Mesodermal cell (in vitro differentiated cells): ENCODE measurements around the gene ZBTB16.

Experiments used
- H3K27ac ChIP-seq: 2 replicates; pipeline ENCODE4 v1.7.0; 2013; ENCODE audit warnings: mild to moderate bottlenecking, low read depth, low read length, moderate library complexity; ENCODE audit not compliant: severe bottlenecking
- H3K36me3 ChIP-seq: 2 replicates; pipeline ENCODE4 v1.7.1; 2013; ENCODE audit warnings: mild to moderate bottlenecking, low read length, moderate library complexity; ENCODE audit not compliant: control insufficient read depth, insufficient read depth
- H3K4me1 ChIP-seq: one replicate; pipeline ENCODE4 v1.7.1; 2013; ENCODE audit warnings: mild to moderate bottlenecking, low read length; ENCODE audit not compliant: insufficient read depth, control insufficient read depth, poor library complexity, severe bottlenecking
- H3K4me3 ChIP-seq: 2 replicates; pipeline ENCODE4 v1.7.0; 2013; ENCODE audit warnings: low read length, control low read depth, mild to moderate bottlenecking; ENCODE audit not compliant: insufficient read depth, poor library complexity, severe bottlenecking; ENCODE audit errors: extremely low read depth
- H3K9me3 ChIP-seq: 2 replicates; pipeline ENCODE4 v1.7.1; 2013; ENCODE audit warnings: mild to moderate bottlenecking, low read length, moderate library complexity; ENCODE audit not compliant: control insufficient read depth
- WGBS, 2 experiments: methylation state at CpG; one replicate each; pipeline ENCODE4 v1.1.5; 2013; ENCODE audit warnings: missing lambda C conversion rate in 2 of 2; ENCODE audit not compliant: insufficient coverage in 2 of 2; 5-methylcytosine and 5-hydroxymethylcytosine counted together

Gene ZBTB16

DNA sequence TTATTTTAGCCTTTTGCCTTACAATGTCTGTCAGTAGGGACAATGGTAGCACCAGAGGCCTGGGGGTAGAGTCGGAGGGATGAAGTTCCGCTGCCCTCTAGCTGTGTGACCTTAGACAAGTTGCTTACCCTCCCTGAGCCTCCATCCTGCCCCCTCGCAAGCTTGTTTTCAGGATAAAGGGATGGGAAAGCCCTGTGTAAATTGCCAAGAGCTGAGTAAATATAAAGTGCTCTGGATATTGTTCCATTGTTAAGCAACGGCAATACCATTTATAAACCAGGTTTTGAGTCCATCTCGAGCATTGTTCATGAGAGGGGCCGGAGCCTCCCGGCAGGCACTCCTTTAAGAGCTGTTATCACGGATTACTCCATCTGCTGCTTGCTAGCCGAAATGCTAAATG is 72.9 kb downstream of the ZBTB16 start:
- Histone ChIP-seq H3K4me3 (no peak overlapping the region), H3K4me1 (peaks cover 19% of the 10 kb centered on the region), H3K9me3 (no peaks in the 10 kb centered on the region), H3K27ac (no peak overlapping the region), H3K36me3 (no peaks in the 10 kb centered on the region)
- 83 to 100% methylated on average over 1 to 6 of the region's 9 CpGs for WGBS, 2 experiments

GRCh38 chr11:114132944-114133394 is 73.5 kb downstream of the ZBTB16 start:
- H3K4me1 ChIP-seq = peaks cover 19% of the 10 kb centered on the region
- no peak overlapping the region for H3K4me3 ChIP-seq
- no peaks in the 10 kb centered on the region for H3K9me3 ChIP-seq
- no peak overlapping the region for H3K27ac ChIP-seq
- no peaks in the 10 kb centered on the region for H3K36me3 ChIP-seq
- WGBS, 2 experiments = 88 to 91% methylated on average over 4 to 5 of the region's 6 CpGs

- whole genome bisulfite sequencing, 2 experiments = 97 to 99% methylated on average over 9 of the region's 9 CpGs
- Histone ChIP-seq H3K4me3 (no peak overlapping the region), H3K9me3 (no peaks in the 10 kb centered on the region), H3K4me1 (peaks cover 19% of the 10 kb centered on the region), H3K36me3 (no peaks in the 10 kb centered on the region), H3K27ac (no peak overlapping the region)
These were observed 74.2 kb downstream of the ZBTB16 start for GRCh38 chr11:114133548-114134329.

DNA sequence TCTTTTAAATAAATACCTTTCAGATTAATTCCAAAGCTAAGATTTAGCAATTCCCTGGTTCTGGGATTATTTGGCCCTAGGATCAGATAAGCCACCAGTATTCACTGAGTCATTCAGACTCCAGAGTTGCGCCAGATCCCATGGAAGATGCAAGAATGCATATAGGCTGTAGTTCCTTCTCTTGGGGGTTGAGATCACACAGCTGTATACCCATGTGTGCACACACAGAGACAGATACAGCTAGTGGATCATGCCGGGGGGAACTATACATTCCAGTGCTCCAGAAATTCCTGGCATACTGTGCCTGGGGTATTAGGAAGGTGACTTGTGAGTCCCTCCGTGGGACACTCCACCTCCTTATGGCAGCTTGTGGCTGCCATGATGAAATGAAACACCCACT is 75.4 kb downstream of the ZBTB16 start:
- WGBS, 2 experiments = 74 to 86% methylated on average over 2 of the region's 3 CpGs
- Histone ChIP-seq H3K4me3 (no peak overlapping the region), H3K4me1 (peaks cover 26% of the 10 kb centered on the region), H3K36me3 (no peaks in the 10 kb centered on the region), H3K9me3 (no peaks in the 10 kb centered on the region), H3K27ac (peak overlapping the region; percentile 72)

DNA sequence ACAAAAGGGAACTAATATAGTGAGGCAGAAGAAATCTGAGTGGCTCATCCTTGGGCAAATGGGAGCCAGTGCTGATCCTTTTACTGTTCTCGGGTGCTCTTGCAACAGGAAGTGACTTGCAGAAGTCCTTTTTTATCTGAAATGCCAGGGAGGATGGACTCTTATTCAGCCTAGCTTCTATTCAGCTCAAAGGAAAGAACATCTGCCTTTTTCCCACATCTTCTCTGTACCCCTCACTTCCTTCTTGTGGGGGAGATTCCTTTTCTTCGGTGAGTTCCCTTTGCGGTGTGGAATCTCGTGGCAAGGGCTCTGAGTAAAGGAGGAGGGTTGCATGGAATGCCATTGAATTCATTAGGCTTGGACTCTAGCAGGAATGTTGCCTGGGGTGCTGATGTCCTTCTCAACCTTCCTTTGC is 76.2 kb downstream of the ZBTB16 start:
- Histone ChIP-seq H3K9me3 (no peaks in the 10 kb centered on the region), H3K4me1 (peaks cover 26% of the 10 kb centered on the region), H3K27ac (peak overlapping the region; percentile 72), H3K4me3 (no peak overlapping the region), H3K36me3 (no peaks in the 10 kb centered on the region)
- WGBS, 2 experiments = 51 to 86% methylated on average over 1 to 3 of the region's 4 CpGs

- peaks cover 26% of the 10 kb centered on the region for H3K4me1 ChIP-seq
- H3K27ac ChIP-seq = no peak overlapping the region
These were observed 77.5 kb downstream of the ZBTB16 start for GRCh38 chr11:114136686-114137640.

GRCh38 chr11:114137838-114138237 is 78.3 kb downstream of the ZBTB16 start:
- Histone ChIP-seq H3K4me1 (peaks cover 26% of the 10 kb centered on the region), H3K4me3 (no peak overlapping the region), H3K36me3 (no peaks in the 10 kb centered on the region), H3K27ac (no peak overlapping the region), H3K9me3 (no peaks in the 10 kb centered on the region)
- 86 to 87% methylated on average over 6 of the region's 6 CpGs for WGBS, 2 experiments

More at GRCh38 chr11:114136686-114137640, 77.5 kb downstream of the ZBTB16 start:
- H3K9me3 ChIP-seq = no peaks in the 10 kb centered on the region
- no peak overlapping the region for H3K4me3 ChIP-seq
- H3K36me3 ChIP-seq = no peaks in the 10 kb centered on the region
- 95 to 98% methylated on average over 2 to 4 of the region's 10 CpGs for WGBS, 2 experiments

- Histone ChIP-seq H3K9me3 (no peaks in the 10 kb centered on the region), H3K36me3 (no peaks in the 10 kb centered on the region), H3K27ac (no peak overlapping the region), H3K4me3 (no peak overlapping the region), H3K4me1 (peaks cover 27% of the 10 kb centered on the region)
- WGBS, 2 experiments = 80 to 90% methylated on average over 1 to 4 of the region's 4 CpGs
These were observed 78.9 kb downstream of the ZBTB16 start for GRCh38 chr11:114138411-114138810.

GRCh38 chr11:114140826-114141225 is 81.3 kb downstream of the ZBTB16 start:
- 90 to 93% methylated on average over 11 to 13 of the region's 13 CpGs for WGBS, 2 experiments
- peaks cover 31% of the 10 kb centered on the region for H3K4me1 ChIP-seq
- no peaks in the 10 kb centered on the region for H3K36me3 ChIP-seq

GRCh38 chr11:114141863-114142580 is 82.5 kb downstream of the ZBTB16 start:
- Histone ChIP-seq H3K4me3 (no peak overlapping the region), H3K9me3 (no peaks in the 10 kb centered on the region), H3K36me3 (no peaks in the 10 kb centered on the region), H3K4me1 (peaks cover 21% of the 10 kb centered on the region), H3K27ac (no peak overlapping the region)
- WGBS, 2 experiments = 90% methylated on average over 2 to 3 of the region's 10 CpGs

More at GRCh38 chr11:114140826-114141225, 81.3 kb downstream of the ZBTB16 start:
- H3K27ac ChIP-seq = no peak overlapping the region
- no peak overlapping the region for H3K4me3 ChIP-seq
- no peaks in the 10 kb centered on the region for H3K9me3 ChIP-seq
